Measurements from ENCODE around the gene ZNF451. TPM values are rescaled to one million over a fixed set of nuclear protein-coding genes. Genes with fewer than 3 reads are reported as not detected.

ZNF451 gene
- total and polyA plus RNA-seq, 3 experiments from 2014 or later: 22.1 to 48.7 (median 47.4) TPM

DNA sequence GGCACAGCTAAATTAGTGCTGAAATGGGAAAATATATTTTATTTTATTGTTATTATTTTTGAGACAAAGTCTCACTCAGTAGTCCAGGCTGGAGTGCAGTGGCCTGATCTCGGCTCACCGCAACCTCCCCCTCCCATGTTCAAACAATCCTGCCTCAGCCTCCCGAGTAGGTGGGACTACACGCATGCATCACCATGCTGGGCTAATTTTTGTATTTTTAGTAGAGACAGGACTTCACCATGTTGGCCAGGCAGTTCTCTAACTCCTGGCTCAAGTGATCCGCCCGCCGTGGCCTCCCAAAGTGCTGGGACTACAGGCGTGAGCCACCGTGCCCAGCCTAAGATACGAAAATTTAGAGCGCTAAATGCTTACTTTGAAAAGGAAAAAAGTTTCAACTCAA is 127.3 kb downstream of the ZNF451 start:
- H3K27me3 ChIP-seq (ENCODE audit: insufficient read depth, low read length, poor library complexity, severe bottlenecking): no peaks in the 10 kb centered on the region
- Mint-ChIP-seq H3K4me1 (peaks cover 13 to 26% (median 20%) of the 10 kb centered on the region in 3 donors), H3K9me3 (peaks cover 0 to 6% (median 0%) of the 10 kb centered on the region in 5 donors), H3K36me3 (peaks cover 0 to 5% (median 0%) of the 10 kb centered on the region in 3 donors), H3K27ac (no peak overlapping the region), H3K27me3 (peaks cover 10 to 18% of the 10 kb centered on the region in 2 donors), H3K4me3 (no peak overlapping the region)
- H3K36me3 ChIP-seq (ENCODE audit: insufficient read depth, low read length): no peaks in the 10 kb centered on the region
- ChIA-PET POLR2A (no interaction called here), CTCF (no interaction called here)
- DNase-seq: no peak
- peaks cover 5% of the 10 kb centered on the region for H3K9me3 ChIP-seq (ENCODE audit: low read length)
- H3K4me3 ChIP-seq (ENCODE audit: low read length): no peak overlapping the region
- H3K27ac ChIP-seq (ENCODE audit: low read depth, low read length): no peak overlapping the region
- H3K4me1 ChIP-seq (ENCODE audit: insufficient read depth, low read length): peaks cover 19% of the 10 kb centered on the region

Other genes with a start within 250 kb of the ZNF451 start
- gene BEND6, start 135.1 kb upstream of the ZNF451 start, total RNA-seq: not detected
- 0.60 TPM for gene BEND6, start 135.1 kb upstream of the ZNF451 start, polyA plus RNA-seq
- gene KIAA1586, start 43.5 kb upstream of the ZNF451 start, total RNA-seq: 10 to 100 TPM; 18.5 to 19.0 TPM
- gene KIAA1586, start 43.5 kb upstream of the ZNF451 start, polyA plus RNA-seq: 8.1 TPM
- 10 to 100 TPM; 10.2 to 10.4 TPM for gene BAG2, start 82.1 kb downstream of the ZNF451 start, total RNA-seq
- gene BAG2, start 82.1 kb downstream of the ZNF451 start, polyA plus RNA-seq: 2.3 TPM
- 1 to 10 TPM; 4.3 to 4.7 TPM for gene RAB23, start 132.1 kb downstream of the ZNF451 start, total RNA-seq
- 1.0 TPM for gene RAB23, start 132.1 kb downstream of the ZNF451 start, polyA plus RNA-seq
- gene PRIM2, start 227.4 kb downstream of the ZNF451 start, total RNA-seq: 10 to 100 TPM; 34.8 to 35.2 TPM
- gene PRIM2, start 227.4 kb downstream of the ZNF451 start, polyA plus RNA-seq: 7.0 TPM